Fibroblast of lung (primary cell): ENCODE results near the gene PHF24. TPM values are rescaled to one million over a fixed set of nuclear protein-coding genes. Genes with fewer than 3 reads are reported as not detected.

Experiments used
- DNase-seq, 2 donors: peaks; one replicate each; pipeline versions ENCODE4 v3.0.0 to v3.0.0-alpha.2; 2010; ENCODE audit warnings: low read depth in 2 of 2
- H2AFZ ChIP-seq: 2 replicates; pipeline ENCODE4 v1.5.1; 2012; ENCODE audit warnings: low read length, control low read depth, inconsistent platforms
- H3K27ac ChIP-seq: 2 replicates; pipeline ENCODE4 v1.5.1; 2011; ENCODE audit warnings: low read length, control low read depth; ENCODE audit not compliant: insufficient read depth
- H3K27me3 ChIP-seq: 2 replicates; pipeline ENCODE4 v1.5.1; 2011; ENCODE audit warnings: mild to moderate bottlenecking, low read length; ENCODE audit not compliant: control insufficient read depth, insufficient read depth
- H3K36me3 ChIP-seq: 2 replicates; pipeline ENCODE4 v1.5.1; 2011; ENCODE audit warnings: low read length; ENCODE audit not compliant: control insufficient read depth, insufficient read depth
- H3K4me1 ChIP-seq: 2 replicates; pipeline ENCODE4 v1.5.1; 2011; ENCODE audit warnings: low read length; ENCODE audit not compliant: control insufficient read depth, insufficient read depth; ENCODE audit errors: extremely low read depth
- H3K4me2 ChIP-seq: 2 replicates; pipeline ENCODE4 v1.5.1; 2011; ENCODE audit warnings: low read length, control low read depth; ENCODE audit not compliant: insufficient read depth; ENCODE audit errors: extremely low read depth
- H3K4me3 ChIP-seq, 4 experiments: fragments of 200-600 bp in 1 of 4; sonication (generic) in 1 of 4; replicated peaks in 1 of 4; 2 replicates each; pipeline ENCODE4 v1.5.1; 2011 to 2016; ENCODE audit warnings: low read length in 4 of 4, low read depth in 3 of 4, mild to moderate bottlenecking in 3 of 4, control low read depth in 2 of 4, inconsistent platforms in 1 of 4, mixed read lengths in 1 of 4; ENCODE audit not compliant: insufficient read depth in 1 of 4; ENCODE audit errors: control extremely low read depth in 1 of 4
- H3K79me2 ChIP-seq: 2 replicates; pipeline ENCODE4 v1.5.1; 2012; ENCODE audit warnings: mild to moderate bottlenecking, low read length, inconsistent platforms; ENCODE audit not compliant: control insufficient read depth, insufficient read depth
- H3K9ac ChIP-seq: 2 replicates; pipeline ENCODE4 v1.5.1; 2011; ENCODE audit warnings: mild to moderate bottlenecking, low read length, control low read depth; ENCODE audit not compliant: insufficient read depth
- H3K9me3 ChIP-seq: 2 replicates; pipeline ENCODE4 v1.5.1; 2012; ENCODE audit warnings: low read depth, low read length; ENCODE audit not compliant: control insufficient read depth, insufficient read depth
- H4K20me1 ChIP-seq: 2 replicates; pipeline ENCODE4 v1.5.1; 2011; ENCODE audit warnings: low read length; ENCODE audit not compliant: control insufficient read depth, insufficient read depth; ENCODE audit errors: extremely low read depth
- CTCF ChIP-seq, 2 donors: IDR thresholded peaks in 1 of 2; conservative IDR thresholded peaks in 1 of 2; 1 replicate in 1 of 2; 2 replicates in 1 of 2; pipeline ENCODE4 v1.5.1; 2011 to 2012; ENCODE audit warnings: low read length in 2 of 2, control low read depth in 1 of 2, inconsistent platforms in 1 of 2, low read depth in 1 of 2, mild to moderate bottlenecking in 1 of 2
- EZH2 ChIP-seq: IDR thresholded peaks from 2 replicates; pipeline ENCODE4 v1.5.1; 2012; ENCODE audit warnings: low read length, control low read depth, mild to moderate bottlenecking; ENCODE audit errors: missing control alignments
- polyA plus RNA-seq, 2 donors: library from polyadenylated mRNA; depleted of rRNA in 1 of 2; stranded (reverse) in 1 of 2; unstranded in 1 of 2; fragments of >200 nt; gene quantifications; 2 replicates each; pipeline ENCODE4 v1.2.1, GENCODE V29; 2011 to 2012; ENCODE audit warnings: missing spikeins in 1 of 2
- total RNA-seq: library from RNA; depleted of rRNA; stranded (reverse); fragments of >200 nt; gene quantifications from 2 replicates; pipeline ENCODE4 v1.2.1, GENCODE V29; 2014

The PHF24 gene
- total and polyA plus RNA-seq, 2 donors (not counting 1 experiment from before 2014, with no cell fraction given) = 0.17 TPM; not detected in 1

- H3K4me1 ChIP-seq = peaks cover 20% of the 10 kb centered on the region
- no peaks in the 10 kb centered on the region for H3K9me3 ChIP-seq
- H3K9ac ChIP-seq = no peak overlapping the region
- no peak overlapping the region for H2AFZ ChIP-seq
- H3K27ac ChIP-seq = no peak overlapping the region
- H3K79me2 ChIP-seq = no peaks in the 10 kb centered on the region
- no peak overlapping the region for H3K4me2 ChIP-seq
- TF ChIP-seq CTCF (conservative IDR thresholded peaks at IDR 0.05 in 1 of 2, IDR thresholded peaks at IDR 0.05 in 1 of 2; ENCODE audit: low read depth in 1 of 2, low read length in 2 of 2) = no peak
- TF ChIP-seq EZH2 = no peak
- H3K4me3 ChIP-seq = no peak overlapping the region
- no peaks in the 10 kb centered on the region for H4K20me1 ChIP-seq
- peaks cover 12% of the 10 kb centered on the region for H3K36me3 ChIP-seq
- H3K27me3 ChIP-seq = no peaks in the 10 kb centered on the region
- DNase-seq = no peak
Measured at GRCh38 chr9:34996905-34997279, 38.8 kb downstream of the PHF24 start.

- no peaks in the 10 kb centered on the region for H3K79me2 ChIP-seq
- no peak overlapping the region for H3K4me2 ChIP-seq
- no peak for TF ChIP-seq EZH2
- peaks cover 12% of the 10 kb centered on the region for H3K36me3 ChIP-seq
- no peak for DNase-seq
- no peak overlapping the region for H2AFZ ChIP-seq
- no peak overlapping the region for H3K27ac ChIP-seq
- H3K9ac ChIP-seq = no peak overlapping the region
- no peak overlapping the region for H3K4me3 ChIP-seq
- no peaks in the 10 kb centered on the region for H4K20me1 ChIP-seq
- no peaks in the 10 kb centered on the region for H3K9me3 ChIP-seq
- H3K4me1 ChIP-seq = peaks cover 16% of the 10 kb centered on the region
- H3K27me3 ChIP-seq = no peaks in the 10 kb centered on the region
Measured at GRCh38 chr9:34997379-34997781, 39.3 kb downstream of the PHF24 start.

GRCh38 chr9:34998266-34998665 lies 40.2 kb downstream of the PHF24 start:
- H3K79me2 ChIP-seq = no peaks in the 10 kb centered on the region
- H3K27me3 ChIP-seq = no peaks in the 10 kb centered on the region
- no peak for TF ChIP-seq CTCF (conservative IDR thresholded peaks at IDR 0.05 in 1 of 2, IDR thresholded peaks at IDR 0.05 in 1 of 2; ENCODE audit: low read depth in 1 of 2, low read length in 2 of 2)
- TF ChIP-seq EZH2 = no peak
- H3K9ac ChIP-seq = no peak overlapping the region
- peaks cover 12% of the 10 kb centered on the region for H3K36me3 ChIP-seq
- no peaks in the 10 kb centered on the region for H3K9me3 ChIP-seq
- no peak overlapping the region for H3K4me2 ChIP-seq
- H2AFZ ChIP-seq = no peak overlapping the region
- DNase-seq = no peak
- H3K27ac ChIP-seq = no peak overlapping the region
- H4K20me1 ChIP-seq = no peaks in the 10 kb centered on the region
- peaks cover 10% of the 10 kb centered on the region for H3K4me1 ChIP-seq
- no peak overlapping the region for H3K4me3 ChIP-seq
